H9 (cell line): ENCODE results near the gene CBLN3. TPM values are rescaled to one million over a fixed set of nuclear protein-coding genes. Genes with fewer than 3 reads are reported as not detected.
A peak's percentile ranks its signal among the peaks of the same experiment; 100 is the strongest.

Experiments used
- DNase-seq: peaks from one replicate; pipeline ENCODE4 v3.0.0-alpha.2; 2017
- H2AFZ ChIP-seq: one replicate; pipeline ENCODE4 v1.6.1; 2013; ENCODE audit warnings: mild to moderate bottlenecking, low read length, control low read depth, moderate library complexity
- H2AK5ac ChIP-seq: 2 replicates; pipeline ENCODE4 v1.6.1; 2013; ENCODE audit warnings: low read length, control low read depth, mixed read lengths; ENCODE audit not compliant: insufficient read length
- H2BK120ac ChIP-seq: one replicate; pipeline ENCODE4 v1.6.1; 2013; ENCODE audit warnings: low read depth, mild to moderate bottlenecking, low read length, control low read depth, inconsistent platforms; ENCODE audit not compliant: poor library complexity, severe bottlenecking
- H2BK12ac ChIP-seq: 2 replicates; pipeline ENCODE4 v1.6.1; 2013; ENCODE audit warnings: low read length, control low read depth, mixed read lengths, low read depth; ENCODE audit not compliant: insufficient read length
- H2BK15ac ChIP-seq: 2 replicates; pipeline ENCODE4 v1.6.1; 2013; ENCODE audit warnings: low read depth, low read length, control low read depth
- H2BK20ac ChIP-seq: one replicate; pipeline ENCODE4 v1.6.1; 2013; ENCODE audit warnings: low read depth, mild to moderate bottlenecking, low read length, control low read depth, inconsistent platforms; ENCODE audit not compliant: poor library complexity, severe bottlenecking
- H2BK5ac ChIP-seq: 2 replicates; pipeline ENCODE4 v1.6.1; 2013; ENCODE audit warnings: low read length, control low read depth, mixed read lengths; ENCODE audit not compliant: insufficient read length
- H3K14ac ChIP-seq: 2 replicates; pipeline ENCODE4 v1.6.1; 2013; ENCODE audit warnings: low read length, control low read depth; ENCODE audit not compliant: insufficient read depth
- H3K18ac ChIP-seq: 2 replicates; pipeline ENCODE4 v1.6.1; 2013; ENCODE audit warnings: low read depth, mild to moderate bottlenecking, mixed read lengths, low read length, control low read depth; ENCODE audit not compliant: insufficient read length
- H3K23ac ChIP-seq: 2 replicates; pipeline ENCODE4 v1.6.1; 2013; ENCODE audit warnings: low read length, control low read depth, mixed read lengths, low read depth; ENCODE audit not compliant: insufficient read length
- H3K23me2 ChIP-seq: 2 replicates; pipeline ENCODE4 v1.6.1; 2013; ENCODE audit warnings: low read depth, mild to moderate bottlenecking, mixed read lengths, low read length, control low read depth; ENCODE audit not compliant: insufficient read length, poor library complexity, severe bottlenecking
- H3K27ac ChIP-seq: 2 replicates; pipeline ENCODE4 v1.5.1; 2013; ENCODE audit warnings: low read length, control low read depth, mixed read lengths, low read depth; ENCODE audit not compliant: insufficient read length
- H3K27me3 ChIP-seq: 2 replicates; pipeline ENCODE4 v1.6.1; 2013; ENCODE audit warnings: low read length, control low read depth, inconsistent platforms; ENCODE audit not compliant: insufficient read depth
- H3K4ac ChIP-seq: 2 replicates; pipeline ENCODE4 v1.6.1; 2013; ENCODE audit warnings: low read depth, mild to moderate bottlenecking, control low read depth, inconsistent platforms, low read length, moderate library complexity
- H3K4me1 ChIP-seq: 2 replicates; pipeline ENCODE4 v1.6.1; 2013; ENCODE audit warnings: low read length, control low read depth, inconsistent platforms; ENCODE audit not compliant: insufficient read depth
- H3K4me2 ChIP-seq: 2 replicates; pipeline ENCODE4 v1.6.1; 2013; ENCODE audit warnings: low read length, control low read depth, mixed read lengths; ENCODE audit not compliant: insufficient read length, insufficient read depth
- H3K56ac ChIP-seq: 2 replicates; pipeline ENCODE4 v1.6.1; 2013; ENCODE audit warnings: low read depth, mild to moderate bottlenecking, mixed read lengths, low read length, control low read depth; ENCODE audit not compliant: insufficient read length
- H3K79me1 ChIP-seq: 2 replicates; pipeline ENCODE4 v1.6.1; 2013; ENCODE audit warnings: low read depth, mild to moderate bottlenecking, moderate library complexity, low read length, control low read depth, inconsistent platforms; ENCODE audit not compliant: insufficient read depth, poor library complexity, severe bottlenecking
- H3K79me2 ChIP-seq: 2 replicates; pipeline ENCODE4 v1.6.1; 2013; ENCODE audit warnings: low read length, control low read depth, inconsistent platforms; ENCODE audit not compliant: insufficient read depth
- H3K9ac ChIP-seq: 2 replicates; pipeline ENCODE4 v1.6.1; 2013; ENCODE audit warnings: low read length, control low read depth, mixed read lengths; ENCODE audit not compliant: insufficient read length; ENCODE audit errors: extremely low read depth
- H3K9me3 ChIP-seq: one replicate; pipeline ENCODE4 v1.6.1; 2013; ENCODE audit warnings: low read depth, low read length, inconsistent platforms; ENCODE audit not compliant: control insufficient read depth
- H3T11ph ChIP-seq: one replicate; pipeline ENCODE4 v1.6.1; 2013; ENCODE audit warnings: mild to moderate bottlenecking, low read length, control low read depth, inconsistent platforms
- H4K20me1 ChIP-seq: one replicate; pipeline ENCODE4 v1.6.1; 2013; ENCODE audit not compliant: control insufficient read depth, insufficient read length, insufficient read depth
- H4K5ac ChIP-seq: 2 replicates; pipeline ENCODE4 v1.6.1; 2013; ENCODE audit warnings: low read depth, mild to moderate bottlenecking, mixed read lengths, low read length, control low read depth; ENCODE audit not compliant: insufficient read length
- H4K8ac ChIP-seq: replicated peaks from 2 replicates; pipeline ENCODE4 v1.6.1; 2013; ENCODE audit warnings: low read length, control low read depth, mixed read lengths, low read depth; ENCODE audit not compliant: insufficient read length
- H4K91ac ChIP-seq: 2 replicates; pipeline ENCODE4 v1.6.1; 2013; ENCODE audit warnings: low read depth, mild to moderate bottlenecking, moderate library complexity, mixed read lengths, low read length, control low read depth; ENCODE audit not compliant: insufficient read length
- H3K27ac Mint-ChIP-seq, 3 experiments: 2 replicates in 2 of 3; 3 replicates in 1 of 3; pipeline ENCODE4 v1.8.0; 2020 to 2021; ENCODE audit warnings: mixed read lengths in 3 of 3, mild to moderate bottlenecking in 1 of 3, moderate library complexity in 1 of 3
- H3K27me3 Mint-ChIP-seq: 2 replicates; pipeline ENCODE4 v1.8.0; 2021; ENCODE audit warnings: low read depth, mild to moderate bottlenecking, moderate library complexity, mixed read lengths
- H3K36me3 Mint-ChIP-seq, 3 experiments: 2 replicates in 2 of 3; 3 replicates in 1 of 3; pipeline ENCODE4 v1.8.0; 2020 to 2021; ENCODE audit warnings: low read depth in 3 of 3, mixed read lengths in 3 of 3; ENCODE audit not compliant: insufficient read depth in 1 of 3
- H3K4me1 Mint-ChIP-seq, 2 experiments: 2 replicates each; pipeline ENCODE4 v1.8.0; 2020; ENCODE audit warnings: mixed read lengths in 2 of 2
- H3K4me3 Mint-ChIP-seq, 2 experiments: 2 replicates in 1 of 2; 3 replicates in 1 of 2; pipeline ENCODE4 v1.8.0; 2020 to 2021; ENCODE audit warnings: mild to moderate bottlenecking in 2 of 2, mixed read lengths in 2 of 2, moderate library complexity in 1 of 2
- H3K9me3 Mint-ChIP-seq, 2 experiments: 2 replicates in 1 of 2; 3 replicates in 1 of 2; pipeline ENCODE4 v1.8.0; 2020; ENCODE audit warnings: mild to moderate bottlenecking in 2 of 2, mixed read lengths in 2 of 2, moderate library complexity in 1 of 2
- WGBS: extraction: QIAGEN DNeasy Blood & Tissue Kit; methylation state at CpG from one replicate; pipeline ENCODE4 v1.1.7; 2013; ENCODE audit warnings: missing lambda C conversion rate, low lambda C conversion rate, mixed read lengths; ENCODE audit not compliant: insufficient read length; ENCODE audit errors: extremely low coverage; 5-methylcytosine and 5-hydroxymethylcytosine counted together
- total RNA-seq: library from RNA; stranded (reverse); gene quantifications from 2 replicates; pipeline ENCODE4 v1.2.1, GENCODE V29; 2021
- TF ChIP-seq, protein P1 (sequence below): fragments of 200-600 bp; sonication (generic); conservative IDR thresholded peaks from 3 replicates; pipeline ENCODE4 v1.8.0; 2021; ENCODE audit warnings: antibody characterized with exemption, mild to moderate bottlenecking

Gene CBLN3
- total RNA-seq, 1 experiment from 2014 or later = 0.39 TPM

DNA sequence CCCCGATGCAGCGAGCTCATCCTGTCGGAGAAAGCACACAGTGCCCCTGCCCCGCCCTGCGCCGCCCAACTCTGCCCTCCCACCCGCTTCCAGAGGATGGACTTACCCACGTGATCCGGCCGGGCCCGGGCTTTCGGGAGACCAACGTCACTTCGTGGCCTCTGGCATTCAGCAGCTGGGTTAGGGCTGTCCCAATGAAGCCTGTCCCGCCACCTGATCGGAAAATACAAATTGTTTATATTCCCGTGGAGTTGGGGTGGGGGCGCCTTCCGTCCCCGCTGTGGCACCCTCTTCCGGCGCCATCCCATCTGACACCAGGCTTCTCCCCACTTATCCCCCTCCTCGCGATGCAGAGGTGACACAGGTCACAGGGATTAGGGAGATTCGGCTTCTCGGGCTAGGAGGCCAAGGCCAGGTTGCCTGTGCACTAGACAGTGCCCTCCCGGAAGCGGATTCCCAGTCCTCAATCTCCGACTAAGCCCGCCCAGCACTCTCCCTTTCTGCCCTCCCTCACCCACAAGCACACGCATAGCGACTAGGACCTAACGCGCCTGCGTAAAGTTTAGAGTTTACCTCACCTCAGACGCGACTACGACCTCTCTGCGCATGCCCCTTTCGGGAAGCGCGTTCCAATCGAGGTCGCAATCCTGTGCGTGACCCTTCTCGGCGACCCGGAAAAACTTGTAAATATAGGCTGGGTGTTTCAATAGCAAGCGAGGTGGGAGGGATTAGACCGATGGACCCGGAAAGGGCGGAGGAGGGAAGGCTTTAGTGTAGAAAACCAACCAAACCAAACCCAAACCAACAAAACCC, 13.0 kb upstream of the CBLN3 start, which contains the start of gene SDR39U1:
Gene SDR39U1 (minus strand): TSS at position 537 of the 813 bp plus-strand sequence. CDS start 7 bp downstream, at position 530.
- Histone ChIP-seq H3K9me3 (no peaks in the 10 kb centered on the region), H3K56ac (no peak within 1 kb of the TSS), H2AK5ac (no peak within 1 kb of the TSS), H3K4me2 (peak within 1 kb of the TSS; percentile 69), H3K18ac (peak within 1 kb of the TSS; percentile 93), H3K4me1 (no peaks in the 10 kb centered on the region), H4K91ac (no peak within 1 kb of the TSS), H2BK20ac (no peak within 1 kb of the TSS), H3K79me1 (peaks cover 2% of the 10 kb centered on the region), H4K8ac (no peak within 1 kb of the TSS), H3K27ac (peak within 1 kb of the TSS; percentile 83), H3K27me3 (no peaks in the 10 kb centered on the region), H3K23me2 (peaks cover 10% of the 10 kb centered on the region), H4K20me1 (no peaks in the 10 kb centered on the region), H3K79me2 (no peaks in the 10 kb centered on the region), H2BK12ac (no peak within 1 kb of the TSS), H2BK120ac (no peak within 1 kb of the TSS), H4K5ac (no peak within 1 kb of the TSS), H3T11ph (no peak within 1 kb of the TSS), H3K23ac (no peak within 1 kb of the TSS), H2AFZ (peak within 1 kb of the TSS; percentile 85), H3K4ac (no peak within 1 kb of the TSS), H2BK15ac (no peak within 1 kb of the TSS), H2BK5ac (no peak within 1 kb of the TSS), H3K9ac (peak within 1 kb of the TSS; percentile 86), H3K14ac (peak within 1 kb of the TSS; percentile 87)
- Mint-ChIP-seq H3K9me3 (no peaks in the 10 kb centered on the region; a peak in 1 of 5 replicates), H3K4me3 (peak within 1 kb of the TSS; percentile 90 to 91), H3K4me1 (peaks cover 13 to 14% of the 10 kb centered on the region in 2 experiments), H3K27ac (peak within 1 kb of the TSS; percentile 99 to 100 (median 99)), H3K27me3 (no peaks in the 10 kb centered on the region; the same call in 1 of the 2 replicates), H3K36me3 (peaks cover 19 to 40% (median 37%) of the 10 kb centered on the region in 3 experiments)
- no CpG with 5 or more reads among the region's 52 CpGs for WGBS
- TF ChIP-seq, protein P1, sequence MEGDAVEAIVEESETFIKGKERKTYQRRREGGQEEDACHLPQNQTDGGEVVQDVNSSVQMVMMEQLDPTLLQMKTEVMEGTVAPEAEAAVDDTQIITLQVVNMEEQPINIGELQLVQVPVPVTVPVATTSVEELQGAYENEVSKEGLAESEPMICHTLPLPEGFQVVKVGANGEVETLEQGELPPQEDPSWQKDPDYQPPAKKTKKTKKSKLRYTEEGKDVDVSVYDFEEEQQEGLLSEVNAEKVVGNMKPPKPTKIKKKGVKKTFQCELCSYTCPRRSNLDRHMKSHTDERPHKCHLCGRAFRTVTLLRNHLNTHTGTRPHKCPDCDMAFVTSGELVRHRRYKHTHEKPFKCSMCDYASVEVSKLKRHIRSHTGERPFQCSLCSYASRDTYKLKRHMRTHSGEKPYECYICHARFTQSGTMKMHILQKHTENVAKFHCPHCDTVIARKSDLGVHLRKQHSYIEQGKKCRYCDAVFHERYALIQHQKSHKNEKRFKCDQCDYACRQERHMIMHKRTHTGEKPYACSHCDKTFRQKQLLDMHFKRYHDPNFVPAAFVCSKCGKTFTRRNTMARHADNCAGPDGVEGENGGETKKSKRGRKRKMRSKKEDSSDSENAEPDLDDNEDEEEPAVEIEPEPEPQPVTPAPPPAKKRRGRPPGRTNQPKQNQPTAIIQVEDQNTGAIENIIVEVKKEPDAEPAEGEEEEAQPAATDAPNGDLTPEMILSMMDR = no peak
- DNase-seq = peak; percentile 97
